ENCODE results near the gene SYT8. TPM values are rescaled to one million over a fixed set of nuclear protein-coding genes. Genes with fewer than 3 reads are reported as not detected.
"Not testable (repeated sequence)": the region's sequence is repeated elsewhere in the genome, so short reads cannot be mapped to it uniquely, and the experiment has no call there.

The SYT8 gene
- total RNA-seq, result not detected

GRCh38 chr11:1834779-1835670 is at the start of gene SYT8:
TSS of gene SYT8 (plus strand) at chr11:1834990. CDS start at chr11:1835106, 116 bp downstream.
- peaks cover 5% of the 10 kb centered on the region for H3K4me1 Mint-ChIP-seq (ENCODE audit: low read depth)
- H3K4me3 Mint-ChIP-seq, result no peak within 1 kb of the TSS
- no peaks in the 10 kb centered on the region for H3K36me3 Mint-ChIP-seq (ENCODE audit: insufficient read depth in 2 of 2)
- H3K27ac Mint-ChIP-seq, result no peak within 1 kb of the TSS
- no peak for ATAC-seq (replicated peaks in 1 of 2)
- DNase-seq, result no peak
- H3K9me3 Mint-ChIP-seq, result no peaks in the 10 kb centered on the region
- no peaks in the 10 kb centered on the region for H3K27me3 Mint-ChIP-seq (ENCODE audit: low read depth)

GRCh38 chr11:1785749-1786413 is 48.9 kb upstream of the SYT8 start:
- H3K4me1 Mint-ChIP-seq (ENCODE audit: low read depth), result no peaks in the 10 kb centered on the region
- no peak overlapping the region for H3K27ac Mint-ChIP-seq

GRCh38 chr11:1786466-1786865 is 48.3 kb upstream of the SYT8 start:
- no peak overlapping the region for H3K4me3 Mint-ChIP-seq
- no peaks in the 10 kb centered on the region for H3K9me3 Mint-ChIP-seq
- ATAC-seq (replicated peaks in 1 of 2) (no peak), DNase-seq (no peak)
- H3K4me1 Mint-ChIP-seq (ENCODE audit: low read depth), result no peaks in the 10 kb centered on the region
- H3K27ac Mint-ChIP-seq, result no peak overlapping the region
- no peaks in the 10 kb centered on the region for H3K36me3 Mint-ChIP-seq (ENCODE audit: insufficient read depth in 2 of 2)
- peaks cover 7% of the 10 kb centered on the region for H3K27me3 Mint-ChIP-seq (ENCODE audit: low read depth)

More at GRCh38 chr11:1785749-1786413, 48.9 kb upstream of the SYT8 start:
- Mint-ChIP-seq H3K27me3 (ENCODE audit: low read depth) (peaks cover 7% of the 10 kb centered on the region), H3K36me3 (ENCODE audit: insufficient read depth in 2 of 2) (no peaks in the 10 kb centered on the region), H3K4me3 (no peak overlapping the region), H3K9me3 (no peaks in the 10 kb centered on the region)
- no peak for ATAC-seq (replicated peaks in 1 of 2)
- DNase-seq, result no peak

GRCh38 chr11:1791912-1792311 is 42.9 kb upstream of the SYT8 start:
- Mint-ChIP-seq H3K27me3 (ENCODE audit: low read depth) (peaks cover 7% of the 10 kb centered on the region), H3K4me1 (ENCODE audit: low read depth) (peaks cover 5% of the 10 kb centered on the region), H3K9me3 (no peaks in the 10 kb centered on the region), H3K36me3 (ENCODE audit: insufficient read depth in 2 of 2) (peaks cover 0 to 3% of the 10 kb centered on the region in 2 donors), H3K4me3 (no peak overlapping the region), H3K27ac (no peak overlapping the region)
- DNase-seq (no peak), ATAC-seq (replicated peaks in 1 of 2) (no peak)

- H3K27me3 Mint-ChIP-seq (ENCODE audit: low read depth), result peaks cover 11% of the 10 kb centered on the region
- H3K4me3 Mint-ChIP-seq, result peak overlapping the region; percentile 73 to 94
- H3K4me1 Mint-ChIP-seq (ENCODE audit: low read depth), result peaks cover 5% of the 10 kb centered on the region
- H3K9me3 Mint-ChIP-seq, result no peaks in the 10 kb centered on the region
- DNase-seq (no peak), ATAC-seq (replicated peaks in 1 of 2) (no peak)
- H3K27ac Mint-ChIP-seq, result peak overlapping the region; percentile 84
- peaks cover 0 to 3% of the 10 kb centered on the region in 2 donors for H3K36me3 Mint-ChIP-seq (ENCODE audit: insufficient read depth in 2 of 2)
Measured at GRCh38 chr11:1792461-1792860, 42.3 kb upstream of the SYT8 start.

- Mint-ChIP-seq H3K4me3 (peak overlapping the region in 1 of 2 donors; percentile 94), H3K9me3 (no peaks in the 10 kb centered on the region), H3K4me1 (ENCODE audit: low read depth) (peaks cover 5% of the 10 kb centered on the region), H3K36me3 (ENCODE audit: insufficient read depth in 2 of 2) (peaks cover 0 to 3% of the 10 kb centered on the region in 2 donors), H3K27ac (no peak overlapping the region), H3K27me3 (ENCODE audit: low read depth) (peaks cover 13% of the 10 kb centered on the region)
- ATAC-seq (replicated peaks in 1 of 2) (no peak), DNase-seq (no peak)
Measured at GRCh38 chr11:1793081-1793480, 41.7 kb upstream of the SYT8 start.

GRCh38 chr11:1796413-1797011 is 38.3 kb upstream of the SYT8 start:
- Mint-ChIP-seq H3K27ac (no peak overlapping the region), H3K4me3 (no peak overlapping the region), H3K36me3 (ENCODE audit: insufficient read depth in 2 of 2) (peaks cover 0 to 3% of the 10 kb centered on the region in 2 donors), H3K9me3 (no peaks in the 10 kb centered on the region), H3K4me1 (ENCODE audit: low read depth) (peaks cover 5% of the 10 kb centered on the region), H3K27me3 (ENCODE audit: low read depth) (peaks cover 6% of the 10 kb centered on the region)
- peak in 1 of 2 donors; percentile 25 for ATAC-seq (replicated peaks in 1 of 2)
- no peak for DNase-seq

- Mint-ChIP-seq H3K27ac (no peak overlapping the region), H3K9me3 (no peaks in the 10 kb centered on the region), H3K4me1 (ENCODE audit: low read depth) (peaks cover 2% of the 10 kb centered on the region), H3K27me3 (ENCODE audit: low read depth) (peaks cover 6% of the 10 kb centered on the region), H3K36me3 (ENCODE audit: insufficient read depth in 2 of 2) (peaks cover 0 to under 1% of the 10 kb centered on the region in 2 donors), H3K4me3 (no peak overlapping the region)
- ATAC-seq (replicated peaks in 1 of 2) (no peak), DNase-seq (no peak)
Measured at GRCh38 chr11:1797391-1798125, 37.2 kb upstream of the SYT8 start.

GRCh38 chr11:1803246-1803645 is 31.5 kb upstream of the SYT8 start:
- no peaks in the 10 kb centered on the region for H3K4me1 Mint-ChIP-seq (ENCODE audit: low read depth)
- H3K9me3 Mint-ChIP-seq, result no peaks in the 10 kb centered on the region
- DNase-seq, result no peak
- H3K36me3 Mint-ChIP-seq (ENCODE audit: insufficient read depth in 2 of 2), result no peaks in the 10 kb centered on the region
- no peak overlapping the region for H3K27ac Mint-ChIP-seq
- ATAC-seq (replicated peaks in 1 of 2), result no peak
- no peaks in the 10 kb centered on the region for H3K27me3 Mint-ChIP-seq (ENCODE audit: low read depth)
- no peak overlapping the region for H3K4me3 Mint-ChIP-seq

- not testable (repeated sequence) for H3K36me3 Mint-ChIP-seq (ENCODE audit: insufficient read depth in 2 of 2); H3K4me1 Mint-ChIP-seq (ENCODE audit: low read depth); DNase-seq; H3K27me3 Mint-ChIP-seq (ENCODE audit: low read depth); H3K27ac Mint-ChIP-seq; H3K9me3 Mint-ChIP-seq; ATAC-seq (replicated peaks in 1 of 2); H3K4me3 Mint-ChIP-seq
Measured at GRCh38 chr11:1803835-1804519, 30.8 kb upstream of the SYT8 start.

GRCh38 chr11:1805525-1805924 is 29.3 kb upstream of the SYT8 start:
- H3K36me3 Mint-ChIP-seq (ENCODE audit: insufficient read depth in 2 of 2), result no peaks in the 10 kb centered on the region
- H3K27me3 Mint-ChIP-seq (ENCODE audit: low read depth), result peaks cover 6% of the 10 kb centered on the region
- H3K9me3 Mint-ChIP-seq, result no peaks in the 10 kb centered on the region
- H3K4me1 Mint-ChIP-seq (ENCODE audit: low read depth), result no peaks in the 10 kb centered on the region
- H3K27ac Mint-ChIP-seq, result no peak overlapping the region
- no peak overlapping the region for H3K4me3 Mint-ChIP-seq
- DNase-seq (no peak), ATAC-seq (replicated peaks in 1 of 2) (no peak)

- peaks cover 6% of the 10 kb centered on the region for H3K27me3 Mint-ChIP-seq (ENCODE audit: low read depth)
- no peak for DNase-seq
- no peaks in the 10 kb centered on the region for H3K9me3 Mint-ChIP-seq
- no peaks in the 10 kb centered on the region for H3K36me3 Mint-ChIP-seq (ENCODE audit: insufficient read depth in 2 of 2)
- no peaks in the 10 kb centered on the region for H3K4me1 Mint-ChIP-seq (ENCODE audit: low read depth)
- no peak for ATAC-seq (replicated peaks in 1 of 2)
- H3K4me3 Mint-ChIP-seq, result no peak overlapping the region
- H3K27ac Mint-ChIP-seq, result no peak overlapping the region
Measured at GRCh38 chr11:1807264-1807995, 27.4 kb upstream of the SYT8 start.
